Esophagus muscularis mucosa (tissue), 4 donors: ENCODE measurements around the gene LARGE1.

Experiments used
- CTCF ChIP-seq, 3 experiments: fragments of 200-600 bp in 2 of 3; fragments of 450-650 bp in 1 of 3; sonication (generic) in 2 of 3; IDR thresholded peaks; one replicate each; pipeline ENCODE4 v1.5.1; 2017 to 2019; ENCODE audit warnings: antibody characterized with exemption in 3 of 3, mild to moderate bottlenecking in 2 of 3, moderate library complexity in 1 of 3
- EP300 ChIP-seq: sonication (generic); formaldehyde crosslinking; IDR thresholded peaks from one replicate; pipeline ENCODE4 v1.6.1; 2017; ENCODE audit warnings: antibody characterized with exemption
- POLR2A ChIP-seq: fragments of 450-650 bp; IDR thresholded peaks from one replicate; pipeline ENCODE4 v1.6.1; 2017; ENCODE audit warnings: antibody characterized with exemption, moderate library complexity, mild to moderate bottlenecking, low read depth
- POLR2AphosphoS5 ChIP-seq, 2 donors: sonication (generic); formaldehyde crosslinking; IDR thresholded peaks; one replicate each; pipeline ENCODE4 v1.6.1; 2017; ENCODE audit warnings: antibody characterized with exemption in 2 of 2

GRCh38 chr22:33314316-33314715 is 606.0 kb downstream of the LARGE1 start:
- TF ChIP-seq CTCF (IDR thresholded peaks at IDR 0.05): no peak
- no peak for TF ChIP-seq POLR2A
- no peak for TF ChIP-seq POLR2AphosphoS5 (IDR thresholded peaks at IDR 0.05)
- TF ChIP-seq EP300: no peak
